H9 (cell line): ENCODE measurements around the gene SLC6A19. TPM values are rescaled to one million over a fixed set of nuclear protein-coding genes. Genes with fewer than 3 reads are reported as not detected.
A peak's percentile ranks its signal among the peaks of the same experiment; 100 is the strongest.

ENCODE experiments used
- DNase-seq: peaks from one replicate; pipeline ENCODE4 v3.0.0-alpha.2; 2017
- H2AFZ ChIP-seq: one replicate; pipeline ENCODE4 v1.6.1; 2013; ENCODE audit warnings: mild to moderate bottlenecking, low read length, control low read depth, moderate library complexity
- H2AK5ac ChIP-seq: 2 replicates; pipeline ENCODE4 v1.6.1; 2013; ENCODE audit warnings: low read length, control low read depth, mixed read lengths; ENCODE audit not compliant: insufficient read length
- H2BK120ac ChIP-seq: one replicate; pipeline ENCODE4 v1.6.1; 2013; ENCODE audit warnings: low read depth, mild to moderate bottlenecking, low read length, control low read depth, inconsistent platforms; ENCODE audit not compliant: poor library complexity, severe bottlenecking
- H2BK12ac ChIP-seq: 2 replicates; pipeline ENCODE4 v1.6.1; 2013; ENCODE audit warnings: low read length, control low read depth, mixed read lengths, low read depth; ENCODE audit not compliant: insufficient read length
- H2BK15ac ChIP-seq: 2 replicates; pipeline ENCODE4 v1.6.1; 2013; ENCODE audit warnings: low read depth, low read length, control low read depth
- H2BK20ac ChIP-seq: one replicate; pipeline ENCODE4 v1.6.1; 2013; ENCODE audit warnings: low read depth, mild to moderate bottlenecking, low read length, control low read depth, inconsistent platforms; ENCODE audit not compliant: poor library complexity, severe bottlenecking
- H2BK5ac ChIP-seq: 2 replicates; pipeline ENCODE4 v1.6.1; 2013; ENCODE audit warnings: low read length, control low read depth, mixed read lengths; ENCODE audit not compliant: insufficient read length
- H3K14ac ChIP-seq: 2 replicates; pipeline ENCODE4 v1.6.1; 2013; ENCODE audit warnings: low read length, control low read depth; ENCODE audit not compliant: insufficient read depth
- H3K18ac ChIP-seq: 2 replicates; pipeline ENCODE4 v1.6.1; 2013; ENCODE audit warnings: low read depth, mild to moderate bottlenecking, mixed read lengths, low read length, control low read depth; ENCODE audit not compliant: insufficient read length
- H3K23ac ChIP-seq: 2 replicates; pipeline ENCODE4 v1.6.1; 2013; ENCODE audit warnings: low read length, control low read depth, mixed read lengths, low read depth; ENCODE audit not compliant: insufficient read length
- H3K23me2 ChIP-seq: 2 replicates; pipeline ENCODE4 v1.6.1; 2013; ENCODE audit warnings: low read depth, mild to moderate bottlenecking, mixed read lengths, low read length, control low read depth; ENCODE audit not compliant: insufficient read length, poor library complexity, severe bottlenecking
- H3K27ac ChIP-seq: 2 replicates; pipeline ENCODE4 v1.5.1; 2013; ENCODE audit warnings: low read length, control low read depth, mixed read lengths, low read depth; ENCODE audit not compliant: insufficient read length
- H3K27me3 ChIP-seq: 2 replicates; pipeline ENCODE4 v1.6.1; 2013; ENCODE audit warnings: low read length, control low read depth, inconsistent platforms; ENCODE audit not compliant: insufficient read depth
- H3K4ac ChIP-seq: 2 replicates; pipeline ENCODE4 v1.6.1; 2013; ENCODE audit warnings: low read depth, mild to moderate bottlenecking, control low read depth, inconsistent platforms, low read length, moderate library complexity
- H3K4me1 ChIP-seq: 2 replicates; pipeline ENCODE4 v1.6.1; 2013; ENCODE audit warnings: low read length, control low read depth, inconsistent platforms; ENCODE audit not compliant: insufficient read depth
- H3K4me2 ChIP-seq: 2 replicates; pipeline ENCODE4 v1.6.1; 2013; ENCODE audit warnings: low read length, control low read depth, mixed read lengths; ENCODE audit not compliant: insufficient read length, insufficient read depth
- H3K56ac ChIP-seq: 2 replicates; pipeline ENCODE4 v1.6.1; 2013; ENCODE audit warnings: low read depth, mild to moderate bottlenecking, mixed read lengths, low read length, control low read depth; ENCODE audit not compliant: insufficient read length
- H3K79me1 ChIP-seq: 2 replicates; pipeline ENCODE4 v1.6.1; 2013; ENCODE audit warnings: low read depth, mild to moderate bottlenecking, moderate library complexity, low read length, control low read depth, inconsistent platforms; ENCODE audit not compliant: insufficient read depth, poor library complexity, severe bottlenecking
- H3K79me2 ChIP-seq: 2 replicates; pipeline ENCODE4 v1.6.1; 2013; ENCODE audit warnings: low read length, control low read depth, inconsistent platforms; ENCODE audit not compliant: insufficient read depth
- H3K9ac ChIP-seq: 2 replicates; pipeline ENCODE4 v1.6.1; 2013; ENCODE audit warnings: low read length, control low read depth, mixed read lengths; ENCODE audit not compliant: insufficient read length; ENCODE audit errors: extremely low read depth
- H3K9me3 ChIP-seq: one replicate; pipeline ENCODE4 v1.6.1; 2013; ENCODE audit warnings: low read depth, low read length, inconsistent platforms; ENCODE audit not compliant: control insufficient read depth
- H3T11ph ChIP-seq: one replicate; pipeline ENCODE4 v1.6.1; 2013; ENCODE audit warnings: mild to moderate bottlenecking, low read length, control low read depth, inconsistent platforms
- H4K20me1 ChIP-seq: one replicate; pipeline ENCODE4 v1.6.1; 2013; ENCODE audit not compliant: control insufficient read depth, insufficient read length, insufficient read depth
- H4K5ac ChIP-seq: 2 replicates; pipeline ENCODE4 v1.6.1; 2013; ENCODE audit warnings: low read depth, mild to moderate bottlenecking, mixed read lengths, low read length, control low read depth; ENCODE audit not compliant: insufficient read length
- H4K8ac ChIP-seq: replicated peaks from 2 replicates; pipeline ENCODE4 v1.6.1; 2013; ENCODE audit warnings: low read length, control low read depth, mixed read lengths, low read depth; ENCODE audit not compliant: insufficient read length
- H4K91ac ChIP-seq: 2 replicates; pipeline ENCODE4 v1.6.1; 2013; ENCODE audit warnings: low read depth, mild to moderate bottlenecking, moderate library complexity, mixed read lengths, low read length, control low read depth; ENCODE audit not compliant: insufficient read length
- H3K27ac Mint-ChIP-seq, 3 experiments: 2 replicates in 2 of 3; 3 replicates in 1 of 3; pipeline ENCODE4 v1.8.0; 2020 to 2021; ENCODE audit warnings: mixed read lengths in 3 of 3, mild to moderate bottlenecking in 1 of 3, moderate library complexity in 1 of 3
- H3K27me3 Mint-ChIP-seq: 2 replicates; pipeline ENCODE4 v1.8.0; 2021; ENCODE audit warnings: low read depth, mild to moderate bottlenecking, moderate library complexity, mixed read lengths
- H3K36me3 Mint-ChIP-seq, 3 experiments: 2 replicates in 2 of 3; 3 replicates in 1 of 3; pipeline ENCODE4 v1.8.0; 2020 to 2021; ENCODE audit warnings: low read depth in 3 of 3, mixed read lengths in 3 of 3; ENCODE audit not compliant: insufficient read depth in 1 of 3
- H3K4me1 Mint-ChIP-seq, 2 experiments: 2 replicates each; pipeline ENCODE4 v1.8.0; 2020; ENCODE audit warnings: mixed read lengths in 2 of 2
- H3K4me3 Mint-ChIP-seq, 2 experiments: 2 replicates in 1 of 2; 3 replicates in 1 of 2; pipeline ENCODE4 v1.8.0; 2020 to 2021; ENCODE audit warnings: mild to moderate bottlenecking in 2 of 2, mixed read lengths in 2 of 2, moderate library complexity in 1 of 2
- H3K9me3 Mint-ChIP-seq, 2 experiments: 2 replicates in 1 of 2; 3 replicates in 1 of 2; pipeline ENCODE4 v1.8.0; 2020; ENCODE audit warnings: mild to moderate bottlenecking in 2 of 2, mixed read lengths in 2 of 2, moderate library complexity in 1 of 2
- WGBS: extraction: QIAGEN DNeasy Blood & Tissue Kit; methylation state at CpG from one replicate; pipeline ENCODE4 v1.1.7; 2013; ENCODE audit warnings: missing lambda C conversion rate, low lambda C conversion rate, mixed read lengths; ENCODE audit not compliant: insufficient read length; ENCODE audit errors: extremely low coverage; 5-methylcytosine and 5-hydroxymethylcytosine counted together
- total RNA-seq: library from RNA; stranded (reverse); gene quantifications from 2 replicates; pipeline ENCODE4 v1.2.1, GENCODE V29; 2021
- TF ChIP-seq, protein P1 (sequence below): fragments of 200-600 bp; sonication (generic); conservative IDR thresholded peaks from 3 replicates; pipeline ENCODE4 v1.8.0; 2021; ENCODE audit warnings: antibody characterized with exemption, mild to moderate bottlenecking

The SLC6A19 gene
- total RNA-seq, 1 experiment from 2014 or later = not detected

DNA sequence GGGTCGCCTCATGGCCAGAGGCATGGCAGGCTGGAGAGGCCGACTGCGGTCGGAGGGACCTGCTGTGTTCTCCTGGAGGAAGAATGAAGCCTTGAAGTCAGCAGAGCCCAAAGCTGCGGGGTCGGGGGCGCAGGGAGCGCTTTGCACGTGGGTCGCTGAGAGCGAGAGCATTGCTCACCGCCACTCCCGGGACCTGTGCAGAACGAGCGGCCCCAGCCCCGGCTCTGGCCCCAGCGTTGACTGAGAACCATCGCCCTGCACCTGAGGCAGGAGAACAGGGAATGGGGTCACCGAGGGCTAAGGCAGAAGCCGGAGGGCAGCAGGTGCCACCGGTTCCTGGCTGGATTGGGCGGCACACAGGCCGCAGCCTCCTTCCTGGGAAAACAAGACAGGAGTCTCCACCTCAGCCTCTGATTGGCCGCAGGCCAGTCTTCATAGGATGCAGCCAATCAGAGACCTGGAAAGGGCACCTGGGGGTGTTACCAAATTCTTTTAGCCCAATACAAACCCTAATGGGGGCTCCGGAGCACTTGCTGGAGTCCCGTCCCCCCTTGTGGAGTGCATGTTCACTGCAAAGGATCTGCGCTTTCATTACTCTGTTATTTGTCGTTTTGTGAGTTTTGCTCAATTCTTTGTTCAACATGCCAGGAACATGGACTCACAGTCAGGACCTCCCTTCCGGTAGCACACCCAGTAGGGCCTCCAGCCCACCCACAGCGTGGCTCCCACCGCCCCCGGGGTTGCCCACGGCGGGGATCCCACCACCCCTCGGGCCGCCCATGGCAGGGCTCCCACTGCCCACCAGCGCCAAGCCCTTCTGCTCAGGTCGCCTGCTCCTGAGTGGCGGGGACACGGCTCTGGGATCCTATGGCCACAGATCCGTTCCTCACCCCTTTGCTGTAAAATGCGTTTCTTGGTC, 24.7 kb upstream of the SLC6A19 start:
- no CpG with 5 or more reads among the region's 42 CpGs for WGBS
- H3K27ac Mint-ChIP-seq = peak overlapping the region in 1 of 3 experiments; percentile 17; a peak in 1 of 7 replicates

More for the DNA sequence above, 24.7 kb upstream of the SLC6A19 start:
- Histone ChIP-seq H3K9ac (no peak overlapping the region), H3K27ac (no peak overlapping the region), H3K4me2 (no peak overlapping the region), H2BK5ac (no peak overlapping the region), H3K9me3 (no peaks in the 10 kb centered on the region), H3K56ac (no peak overlapping the region), H2AFZ (no peak overlapping the region), H3K79me2 (no peaks in the 10 kb centered on the region), H2AK5ac (no peak overlapping the region), H3K4me1 (no peaks in the 10 kb centered on the region), H3K27me3 (no peaks in the 10 kb centered on the region), H3K14ac (no peak overlapping the region), H4K91ac (no peak overlapping the region), H2BK15ac (no peak overlapping the region), H3K18ac (no peak overlapping the region), H3T11ph (no peak overlapping the region), H4K8ac (no peak overlapping the region), H4K5ac (no peak overlapping the region), H2BK120ac (no peak overlapping the region), H4K20me1 (no peaks in the 10 kb centered on the region), H2BK12ac (no peak overlapping the region), H3K4ac (no peak overlapping the region), H3K79me1 (no peaks in the 10 kb centered on the region), H3K23ac (no peak overlapping the region), H2BK20ac (no peak overlapping the region), H3K23me2 (no peaks in the 10 kb centered on the region)
- TF ChIP-seq, protein P1, sequence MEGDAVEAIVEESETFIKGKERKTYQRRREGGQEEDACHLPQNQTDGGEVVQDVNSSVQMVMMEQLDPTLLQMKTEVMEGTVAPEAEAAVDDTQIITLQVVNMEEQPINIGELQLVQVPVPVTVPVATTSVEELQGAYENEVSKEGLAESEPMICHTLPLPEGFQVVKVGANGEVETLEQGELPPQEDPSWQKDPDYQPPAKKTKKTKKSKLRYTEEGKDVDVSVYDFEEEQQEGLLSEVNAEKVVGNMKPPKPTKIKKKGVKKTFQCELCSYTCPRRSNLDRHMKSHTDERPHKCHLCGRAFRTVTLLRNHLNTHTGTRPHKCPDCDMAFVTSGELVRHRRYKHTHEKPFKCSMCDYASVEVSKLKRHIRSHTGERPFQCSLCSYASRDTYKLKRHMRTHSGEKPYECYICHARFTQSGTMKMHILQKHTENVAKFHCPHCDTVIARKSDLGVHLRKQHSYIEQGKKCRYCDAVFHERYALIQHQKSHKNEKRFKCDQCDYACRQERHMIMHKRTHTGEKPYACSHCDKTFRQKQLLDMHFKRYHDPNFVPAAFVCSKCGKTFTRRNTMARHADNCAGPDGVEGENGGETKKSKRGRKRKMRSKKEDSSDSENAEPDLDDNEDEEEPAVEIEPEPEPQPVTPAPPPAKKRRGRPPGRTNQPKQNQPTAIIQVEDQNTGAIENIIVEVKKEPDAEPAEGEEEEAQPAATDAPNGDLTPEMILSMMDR = peak; percentile 28; the same call in 2 of the 3 replicates
- Mint-ChIP-seq H3K27me3 (peaks cover 9% of the 10 kb centered on the region; the same call in 1 of the 2 replicates), H3K4me1 (peaks cover 0 to 2% of the 10 kb centered on the region in 2 experiments; a peak in 1 of 4 replicates), H3K36me3 (no peaks in the 10 kb centered on the region), H3K4me3 (no peak overlapping the region), H3K9me3 (no peaks in the 10 kb centered on the region)
- peak; percentile 90 for DNase-seq
